ENCODE results near the gene SMIM5.

The SMIM5 gene

DNA sequence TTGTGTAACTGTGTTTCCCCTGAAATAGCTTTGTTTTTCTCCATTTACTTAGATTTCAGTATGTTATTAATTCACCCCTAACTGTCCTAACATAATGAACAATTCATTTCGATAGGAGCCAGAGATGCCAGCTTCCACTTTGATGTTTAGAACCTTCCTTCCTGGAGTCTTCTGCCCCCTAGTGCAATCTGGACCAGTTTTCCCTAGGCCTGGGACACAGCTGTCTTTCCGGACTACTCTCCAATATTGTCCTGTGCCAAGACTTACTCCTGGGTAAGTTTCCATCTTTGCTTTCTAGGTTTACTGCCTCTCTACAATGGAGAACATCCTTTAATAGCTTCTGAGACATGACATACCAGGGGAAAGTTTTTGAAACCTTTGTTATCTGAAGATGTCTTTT lies 20.9 kb downstream of the SMIM5 start:
- Histone ChIP-seq H3K9me3 (replicated peaks; ENCODE audit: insufficient read depth, low read length) (no peaks in the 10 kb centered on the region), H2AFZ (ENCODE audit: low read length) (no peak overlapping the region), H3K4me1 (ENCODE audit: low read length) (no peaks in the 10 kb centered on the region), H3K36me3 (replicated peaks; ENCODE audit: insufficient read depth, low read length) (no peaks in the 10 kb centered on the region; the same call in 1 of the 2 replicates), H3K79me2 (ENCODE audit: low read length) (no peaks in the 10 kb centered on the region), H3K4me3 (ENCODE audit: low read length) (no peak overlapping the region), H3K4me2 (ENCODE audit: low read depth, low read length) (no peak overlapping the region), H3K9ac (ENCODE audit: low read length) (no peak overlapping the region), H3K27me3 (replicated peaks; ENCODE audit: insufficient read depth, low read length) (no peaks in the 10 kb centered on the region), H4K20me1 (ENCODE audit: insufficient read depth, low read length) (no peaks in the 10 kb centered on the region), H3F3A (ENCODE audit: insufficient read depth, low read length) (no peaks in the 10 kb centered on the region), H3K9me2 (replicated peaks; ENCODE audit: insufficient read depth, low read length) (no peaks in the 10 kb centered on the region), H3K27ac (ENCODE audit: low read length) (no peak overlapping the region)
- TF ChIP-seq EZH2phosphoT487 (IDR thresholded peaks at IDR 0.05; ENCODE audit: low read length) (no peak), CTCF (IDR thresholded peaks at IDR 0.05; ENCODE audit: low read length) (no peak), EZH2 (optimal IDR thresholded peaks at IDR 0.05; ENCODE audit: low read depth, low read length) (no peak)
- no peak for DNase-seq

DNA sequence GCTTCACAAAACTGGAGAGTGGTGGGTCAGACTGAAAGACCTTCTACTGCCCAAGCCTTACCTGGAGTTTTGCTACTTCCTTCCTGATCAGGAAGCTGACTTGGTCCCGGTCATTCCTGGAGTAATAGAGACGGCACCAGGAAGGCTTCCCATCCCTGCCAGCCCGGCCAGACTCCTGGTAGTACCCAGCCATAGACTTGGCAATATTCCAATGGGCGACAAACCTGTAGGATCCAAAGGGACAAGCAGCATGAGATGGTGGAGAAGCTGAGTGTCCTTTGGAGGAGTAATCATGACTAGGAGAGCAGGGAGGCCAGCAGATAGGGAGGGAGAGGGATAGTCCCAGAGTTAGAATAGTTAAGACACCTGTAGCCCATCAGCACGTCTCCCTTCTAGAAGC lies 25.0 kb downstream of the SMIM5 start:
- Histone ChIP-seq H3K4me3 (ENCODE audit: low read length) (no peak overlapping the region), H2AFZ (ENCODE audit: low read length) (no peak overlapping the region), H3K27me3 (replicated peaks; ENCODE audit: insufficient read depth, low read length) (no peaks in the 10 kb centered on the region), H3K9me2 (replicated peaks; ENCODE audit: insufficient read depth, low read length) (no peaks in the 10 kb centered on the region), H3K4me2 (ENCODE audit: low read depth, low read length) (no peak overlapping the region), H3K36me3 (replicated peaks; ENCODE audit: insufficient read depth, low read length) (no peaks in the 10 kb centered on the region), H3F3A (ENCODE audit: insufficient read depth, low read length) (no peaks in the 10 kb centered on the region), H3K4me1 (ENCODE audit: low read length) (no peaks in the 10 kb centered on the region), H3K27ac (ENCODE audit: low read length) (no peak overlapping the region), H4K20me1 (ENCODE audit: insufficient read depth, low read length) (no peaks in the 10 kb centered on the region), H3K9me3 (replicated peaks; ENCODE audit: insufficient read depth, low read length) (no peaks in the 10 kb centered on the region), H3K9ac (ENCODE audit: low read length) (no peak overlapping the region), H3K79me2 (ENCODE audit: low read length) (no peaks in the 10 kb centered on the region)
- no peak for DNase-seq
- TF ChIP-seq EZH2 (optimal IDR thresholded peaks at IDR 0.05; ENCODE audit: low read depth, low read length) = no peak
- no peak for TF ChIP-seq EZH2phosphoT487 (IDR thresholded peaks at IDR 0.05; ENCODE audit: low read length)
- TF ChIP-seq CTCF (IDR thresholded peaks at IDR 0.05; ENCODE audit: low read length) = no peak

DNA sequence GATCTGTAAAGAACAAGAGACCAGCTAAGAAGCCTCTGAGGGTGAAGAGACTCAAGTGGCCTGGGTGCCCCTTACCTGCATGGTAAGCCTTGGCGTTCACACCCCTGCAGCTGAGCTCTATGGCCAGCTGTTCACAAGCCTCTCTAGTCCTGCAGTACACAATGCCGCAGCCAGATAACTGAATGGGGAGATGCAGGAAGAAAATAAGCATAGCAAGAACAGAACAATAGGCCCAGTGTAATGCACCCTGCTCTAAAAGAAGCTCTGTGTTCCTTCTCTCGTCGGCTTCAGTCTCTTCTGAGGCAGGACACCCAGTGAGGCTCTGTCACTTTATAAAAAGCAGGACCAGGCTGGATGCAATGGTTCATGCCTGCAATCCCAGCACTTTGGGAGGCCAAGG lies 28.3 kb downstream of the SMIM5 start:
- Histone ChIP-seq H3K36me3 (replicated peaks; ENCODE audit: insufficient read depth, low read length) (no peaks in the 10 kb centered on the region), H3K4me2 (ENCODE audit: low read depth, low read length) (no peak overlapping the region), H3K9me2 (replicated peaks; ENCODE audit: insufficient read depth, low read length) (no peaks in the 10 kb centered on the region), H2AFZ (ENCODE audit: low read length) (no peak overlapping the region), H3K4me3 (ENCODE audit: low read length) (no peak overlapping the region), H3K9ac (ENCODE audit: low read length) (no peak overlapping the region), H3K79me2 (ENCODE audit: low read length) (peaks cover 10% of the 10 kb centered on the region), H3K27me3 (replicated peaks; ENCODE audit: insufficient read depth, low read length) (no peaks in the 10 kb centered on the region), H3K9me3 (replicated peaks; ENCODE audit: insufficient read depth, low read length) (no peaks in the 10 kb centered on the region), H4K20me1 (ENCODE audit: insufficient read depth, low read length) (no peaks in the 10 kb centered on the region), H3K27ac (ENCODE audit: low read length) (no peak overlapping the region), H3F3A (ENCODE audit: insufficient read depth, low read length) (peaks cover 17% of the 10 kb centered on the region; the same call in 1 of the 2 replicates), H3K4me1 (ENCODE audit: low read length) (peaks cover 22% of the 10 kb centered on the region)
- DNase-seq = no peak
- TF ChIP-seq CTCF (IDR thresholded peaks at IDR 0.05; ENCODE audit: low read length) = no peak
- TF ChIP-seq EZH2phosphoT487 (IDR thresholded peaks at IDR 0.05; ENCODE audit: low read length) = no peak
- no peak for TF ChIP-seq EZH2 (optimal IDR thresholded peaks at IDR 0.05; ENCODE audit: low read depth, low read length)

All from MM.1S (cell line).